HG02840 (cell line): ENCODE measurements around the gene ROBO2.

Experiments used
- ATAC-seq: cut with Tn5 transposase; IDR thresholded peaks from one replicate; pipeline ENCODE4 v1.9.1; 2021; ENCODE audit warnings: mild to moderate bottlenecking, moderate library complexity, moderate number of reproducible peaks; ENCODE audit not compliant: unreplicated experiment, low FRiP score

ROBO2 gene

DNA sequence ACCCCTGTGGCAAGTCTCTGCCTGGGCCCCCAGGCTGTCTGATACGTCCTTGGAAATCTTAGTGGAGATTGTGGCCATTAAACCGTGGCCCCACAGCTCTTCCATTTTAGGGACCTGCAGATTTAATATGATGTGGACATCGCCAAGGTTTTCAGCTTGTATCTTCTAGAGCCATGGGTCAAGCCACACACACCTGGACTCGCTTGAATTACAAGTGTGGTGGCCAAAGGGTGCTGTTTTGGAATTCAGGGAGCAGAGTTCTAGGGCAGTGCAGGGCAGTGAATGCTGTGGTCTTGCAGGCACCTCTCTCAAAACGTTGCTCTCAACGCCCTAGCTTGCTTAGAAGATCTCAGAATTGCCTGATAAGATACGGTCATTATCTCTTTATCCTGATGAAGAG is 211.2 kb downstream of the ROBO2 start:
- ATAC-seq = no peak

DNA sequence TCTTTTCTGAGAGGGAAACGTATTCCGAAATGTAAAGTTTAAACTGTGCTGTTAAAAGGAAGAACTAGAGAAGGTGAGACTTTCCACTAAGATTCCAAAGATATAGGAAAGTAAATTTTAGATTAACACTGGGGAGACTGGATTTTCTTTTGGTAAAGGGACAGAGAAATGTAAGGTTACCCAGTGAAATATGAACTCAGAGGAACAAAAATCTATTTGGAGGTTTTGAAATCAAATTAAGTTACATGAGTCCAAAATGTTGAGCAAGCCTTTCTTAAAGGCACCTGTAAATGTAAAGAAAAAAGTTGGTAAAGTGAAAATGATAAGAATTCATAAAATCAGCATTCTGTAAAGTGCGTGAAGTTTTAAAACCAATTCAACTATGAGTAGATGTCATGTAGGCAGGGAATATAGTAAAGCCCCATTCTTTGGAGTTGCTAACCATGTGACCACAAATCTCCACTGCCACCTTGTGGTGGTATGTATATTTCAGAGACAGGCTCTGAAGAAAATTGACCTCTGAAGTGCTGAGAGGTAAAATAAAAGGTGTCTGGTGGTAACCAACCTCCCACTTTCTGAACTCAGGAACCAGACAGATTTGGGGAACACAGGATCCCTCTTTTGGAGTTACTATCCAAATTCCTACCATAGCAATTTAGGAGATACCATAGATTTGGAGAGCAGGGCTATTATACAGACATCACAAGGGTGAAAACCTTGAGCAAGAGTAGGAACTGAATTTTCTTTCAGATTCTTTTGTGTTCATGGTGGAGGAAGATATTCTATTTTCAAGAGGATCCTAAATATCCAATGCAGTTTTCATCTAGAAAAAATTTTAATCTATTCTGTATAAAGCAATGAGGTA is 215.3 kb downstream of the ROBO2 start:
- peak; percentile 60 for ATAC-seq

DNA sequence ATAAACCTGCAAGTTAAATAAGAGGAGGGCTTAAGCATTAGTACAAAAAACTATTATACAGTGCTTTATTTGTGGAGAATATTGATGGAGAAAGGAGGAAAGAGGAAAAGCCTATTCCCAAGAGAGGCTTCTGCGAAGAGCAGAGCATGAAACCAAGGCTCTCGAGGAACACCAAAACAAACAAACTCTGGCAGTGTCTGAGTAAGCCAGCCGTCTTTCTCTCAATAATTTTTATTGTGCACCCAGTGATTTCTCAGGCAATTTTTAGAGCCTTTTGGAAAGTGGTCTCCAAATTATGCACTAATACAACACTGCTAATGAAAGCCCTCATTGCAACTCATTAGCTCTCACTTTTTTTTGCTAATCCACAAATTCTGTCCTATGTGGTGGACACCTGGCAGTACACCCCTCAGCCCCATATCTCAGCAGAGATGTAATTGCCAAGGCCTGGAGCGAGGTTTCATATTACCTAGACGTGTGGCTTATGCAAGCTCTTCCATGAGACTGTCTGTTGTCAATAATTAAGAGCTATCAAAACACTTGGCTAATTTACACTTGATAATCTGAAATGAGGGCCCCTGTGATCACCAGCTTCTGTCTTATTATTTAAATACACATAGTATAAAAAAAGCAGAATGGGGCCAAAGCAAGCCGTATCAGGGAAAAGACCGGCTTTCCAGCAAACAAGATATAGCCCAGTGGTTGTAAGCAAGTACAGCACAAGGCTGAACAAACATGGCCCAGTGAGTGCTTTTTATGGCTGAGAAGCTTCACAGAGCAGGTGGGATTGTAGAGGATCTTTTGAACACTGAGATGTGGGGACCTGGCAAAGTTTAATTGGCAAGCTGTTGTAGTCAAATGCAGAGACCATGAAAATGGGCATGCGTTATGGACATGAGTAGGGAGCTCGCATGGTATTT is 216.9 kb downstream of the ROBO2 start:
- ATAC-seq = no peak

DNA sequence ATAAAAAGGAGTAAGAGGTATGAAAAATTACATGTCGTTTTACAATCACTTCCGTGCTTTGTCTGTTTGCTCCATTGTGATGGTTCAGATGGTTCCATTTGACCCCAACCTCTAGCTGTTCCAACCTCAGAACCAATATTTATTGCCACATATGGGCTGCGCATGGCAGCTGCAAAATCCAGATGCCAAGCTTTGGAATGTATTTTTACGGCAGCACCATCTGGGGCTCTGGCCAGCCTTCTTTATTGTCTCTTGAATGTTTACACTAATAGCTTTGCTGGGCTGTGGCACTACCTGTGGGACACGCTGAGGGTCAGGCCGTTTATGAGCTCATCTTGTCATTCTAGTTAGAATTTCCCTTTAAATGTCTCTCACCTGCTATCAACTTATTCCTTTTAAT is 219.8 kb downstream of the ROBO2 start:
- ATAC-seq = no peak

GRCh38 chr3:77262361-77262760 is 222.5 kb downstream of the ROBO2 start:
- no peak for ATAC-seq

DNA sequence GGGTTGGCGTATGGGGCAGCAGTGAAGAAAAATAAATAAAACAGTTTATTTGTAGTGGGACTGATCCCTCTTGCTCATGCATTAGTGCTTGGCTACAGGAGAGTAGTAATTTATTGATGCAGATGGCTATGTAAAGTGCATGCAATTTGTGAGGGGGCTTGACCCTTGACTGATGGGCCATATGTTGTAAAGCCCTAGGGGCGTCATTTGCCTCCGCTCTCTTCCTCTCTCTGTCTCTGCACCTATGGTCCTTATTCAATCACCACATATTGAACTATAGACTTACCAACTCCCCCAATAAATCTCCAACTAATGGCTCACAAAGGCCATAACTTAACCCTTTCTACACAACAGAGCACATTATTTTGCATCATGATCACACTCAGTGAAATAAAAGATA is 227.7 kb downstream of the ROBO2 start:
- no peak for ATAC-seq

DNA sequence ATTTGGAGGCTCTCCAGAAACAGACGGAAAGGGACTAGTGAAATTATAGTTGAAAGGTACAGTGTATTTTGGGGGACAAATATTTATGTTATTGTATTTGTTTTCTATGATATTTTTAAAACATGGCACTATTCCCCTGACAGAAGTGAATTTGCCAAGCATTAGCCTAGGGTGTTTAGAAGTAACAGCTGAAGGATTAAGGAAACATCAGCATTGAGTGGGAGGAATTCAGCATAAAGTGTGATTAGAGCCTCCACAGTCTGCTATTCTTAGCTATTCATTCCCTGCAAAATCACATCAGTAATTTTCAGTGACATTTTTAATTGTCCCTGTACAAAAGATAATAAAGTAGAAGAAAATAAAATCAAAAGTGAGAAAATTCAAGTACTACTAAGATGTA is 231.4 kb downstream of the ROBO2 start:
- no peak for ATAC-seq

DNA sequence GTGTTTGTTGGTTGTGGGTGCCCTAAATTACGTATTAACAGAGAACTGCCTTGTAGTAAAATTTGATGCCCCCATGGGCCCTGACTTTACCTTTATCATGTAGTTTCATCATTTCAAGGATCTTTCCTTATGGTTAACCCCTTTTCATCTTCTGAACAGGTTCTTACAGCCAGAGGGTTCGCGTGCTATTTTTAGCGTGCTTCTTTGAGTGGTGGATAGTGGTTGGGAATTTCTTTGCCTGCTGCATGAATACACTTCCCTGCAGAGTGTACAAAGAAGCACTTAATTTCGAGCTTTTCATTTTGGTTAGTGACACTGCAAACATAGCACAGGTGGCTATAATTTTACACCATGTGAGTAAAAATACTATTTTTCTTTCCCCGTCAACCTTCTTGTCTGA is 231.8 kb downstream of the ROBO2 start:
- ATAC-seq = no peak

DNA sequence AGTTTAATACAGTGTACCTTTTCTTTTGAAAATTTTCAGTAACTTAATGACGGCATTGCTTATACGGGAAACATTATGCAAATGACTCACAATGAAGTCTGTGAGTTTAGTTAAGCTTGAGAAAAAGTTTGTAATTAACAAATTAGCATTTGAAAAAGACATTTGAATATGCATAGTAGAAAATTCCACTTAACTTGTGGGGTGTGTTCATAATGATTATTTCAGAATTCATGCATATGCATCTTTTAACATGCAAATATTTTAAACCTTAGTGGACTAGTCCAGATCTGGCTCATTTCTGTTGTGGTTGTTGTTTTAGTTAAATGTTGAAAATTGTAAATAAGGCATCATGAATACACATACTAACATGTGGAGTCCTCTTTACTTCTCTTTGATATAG is 239.4 kb downstream of the ROBO2 start:
- no peak for ATAC-seq

- no peak for ATAC-seq
These were observed 241.8 kb downstream of the ROBO2 start for GRCh38 chr3:77281721-77282120.

DNA sequence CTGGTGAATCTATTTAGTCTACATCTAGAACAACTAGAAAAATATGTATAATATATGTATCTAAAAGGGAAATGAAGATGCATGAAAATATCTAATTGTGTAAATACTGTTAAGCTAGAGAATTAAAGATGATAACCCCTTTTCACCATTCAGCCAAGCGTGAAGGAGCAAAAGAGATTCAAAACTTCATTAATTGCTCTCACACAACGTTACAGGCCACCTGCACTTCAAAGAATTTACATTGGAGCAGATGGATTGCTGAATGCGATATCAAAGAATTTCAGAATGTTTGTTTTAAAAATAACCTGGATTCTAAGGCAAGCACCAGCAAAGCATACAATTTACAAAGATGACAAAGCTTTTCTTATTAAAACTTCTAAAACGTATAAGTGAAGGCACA is 243.2 kb downstream of the ROBO2 start:
- no peak for ATAC-seq

GRCh38 chr3:77288348-77288747 is 248.4 kb downstream of the ROBO2 start:
- no peak for ATAC-seq

DNA sequence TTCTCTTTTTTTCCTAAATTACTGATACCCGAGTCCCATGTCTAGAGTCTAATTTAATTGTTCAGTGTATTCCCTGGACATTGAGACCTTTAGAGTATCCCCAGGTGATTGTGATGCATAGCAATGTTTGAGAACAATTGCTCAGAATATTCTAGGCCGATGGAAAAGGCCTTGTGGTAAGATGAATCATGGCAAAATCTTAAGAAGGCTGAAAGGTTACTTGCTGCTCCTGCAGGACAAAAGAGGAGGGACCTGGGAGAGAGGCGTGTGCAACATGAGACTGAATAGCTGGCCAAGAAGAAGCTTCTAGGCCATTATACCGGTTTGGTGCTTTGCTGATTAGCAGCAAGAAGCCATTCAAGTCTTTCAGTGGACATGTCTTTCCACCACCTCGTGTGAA is 256.6 kb downstream of the ROBO2 start:
- no peak for ATAC-seq

DNA sequence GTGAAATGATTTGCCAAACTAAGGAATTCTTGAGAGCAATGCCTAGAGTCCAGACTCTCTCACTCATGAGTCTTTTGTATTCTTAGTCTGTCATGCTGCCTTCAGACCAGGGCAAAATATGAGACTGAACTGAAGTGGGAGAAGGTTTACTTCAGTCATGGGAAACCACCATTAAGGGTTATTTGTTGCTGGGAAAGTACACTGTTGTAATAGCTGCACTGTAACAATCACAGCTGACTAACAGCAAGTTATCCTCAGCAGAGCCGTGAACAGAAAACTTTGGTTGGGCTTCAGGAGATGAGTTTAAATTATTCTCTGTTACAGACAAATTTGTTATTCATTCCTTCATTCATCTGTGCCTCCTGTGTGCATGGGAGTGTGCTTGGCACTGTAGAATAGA is 258.5 kb downstream of the ROBO2 start:
- ATAC-seq = no peak

DNA sequence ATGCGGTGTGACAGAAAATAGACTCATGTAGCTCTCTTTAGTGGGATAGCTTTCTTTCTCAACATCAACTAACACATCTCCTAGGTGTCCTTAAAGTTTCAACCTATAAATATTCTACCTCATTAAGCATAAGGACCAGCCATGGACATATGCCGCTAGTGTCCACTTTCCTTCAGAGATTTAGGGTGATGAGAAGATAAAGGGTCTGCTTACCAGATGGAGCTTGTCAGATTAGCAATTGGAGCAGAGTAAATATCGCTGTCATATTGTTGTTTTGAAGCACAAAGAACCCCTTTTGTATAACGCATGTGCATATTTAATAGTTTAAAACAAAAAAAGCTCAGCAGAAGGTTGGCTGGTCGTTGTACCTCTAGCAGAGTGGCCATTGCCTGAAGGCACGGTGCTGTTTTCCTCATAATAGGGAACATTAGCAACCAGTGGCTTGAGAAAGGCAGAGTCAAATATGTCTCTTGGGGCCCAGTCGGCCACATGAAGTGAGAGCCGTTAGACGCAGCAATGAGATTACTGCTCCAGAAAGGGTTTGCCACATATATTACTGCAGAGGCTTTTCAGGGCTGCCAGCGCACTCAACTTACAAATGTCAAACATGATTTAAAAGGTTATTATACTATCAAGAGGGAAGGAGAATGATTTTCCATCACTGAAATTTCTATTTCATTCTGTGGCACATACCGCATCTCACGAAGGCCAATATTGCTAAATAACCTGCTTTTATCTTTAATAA is 264.2 kb downstream of the ROBO2 start:
- ATAC-seq = no peak

- no peak for ATAC-seq
These were observed 264.8 kb downstream of the ROBO2 start for GRCh38 chr3:77304700-77305021.

- ATAC-seq = no peak
These were observed 269.6 kb downstream of the ROBO2 start for GRCh38 chr3:77309460-77309859.

DNA sequence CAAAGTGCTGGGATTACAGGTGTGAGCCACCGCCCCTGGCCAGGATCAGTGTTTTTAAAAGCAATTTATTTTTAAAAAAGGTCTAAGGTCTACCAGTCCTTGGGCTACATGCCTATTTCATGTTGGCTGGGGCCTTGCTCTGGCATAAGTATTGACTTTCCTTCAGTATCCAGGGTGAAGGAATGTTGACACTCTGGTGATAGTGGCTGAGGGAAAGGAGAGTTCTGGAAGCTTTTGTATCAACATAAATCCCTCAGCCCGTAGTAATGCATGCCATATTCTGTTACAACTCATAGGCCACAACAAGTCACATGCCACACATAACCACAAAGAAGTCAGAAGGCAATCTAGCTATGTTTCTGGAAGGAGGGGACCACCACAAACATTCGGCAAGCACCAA is 273.9 kb downstream of the ROBO2 start:
- ATAC-seq = no peak

DNA sequence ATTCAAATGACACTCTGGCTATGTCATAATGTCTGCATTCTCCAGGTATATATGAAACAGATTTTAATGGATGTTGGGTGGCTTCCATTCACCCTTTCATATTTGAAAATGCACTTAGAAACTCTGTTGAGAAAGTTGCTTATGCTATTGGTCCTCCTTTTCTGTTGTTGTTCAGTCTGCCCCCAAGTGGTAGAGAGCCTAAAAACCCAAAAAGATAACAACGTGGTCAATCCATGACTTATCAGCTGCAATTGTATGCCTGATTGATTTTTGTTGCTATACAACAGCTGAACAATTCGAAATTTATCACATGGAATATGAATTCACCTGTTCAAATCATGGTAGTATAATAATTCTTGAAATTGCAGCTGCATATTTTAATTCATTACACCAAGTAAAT is 279.8 kb downstream of the ROBO2 start:
- ATAC-seq = no peak

GRCh38 chr3:77320514-77320913 is 280.6 kb downstream of the ROBO2 start:
- no peak for ATAC-seq

DNA sequence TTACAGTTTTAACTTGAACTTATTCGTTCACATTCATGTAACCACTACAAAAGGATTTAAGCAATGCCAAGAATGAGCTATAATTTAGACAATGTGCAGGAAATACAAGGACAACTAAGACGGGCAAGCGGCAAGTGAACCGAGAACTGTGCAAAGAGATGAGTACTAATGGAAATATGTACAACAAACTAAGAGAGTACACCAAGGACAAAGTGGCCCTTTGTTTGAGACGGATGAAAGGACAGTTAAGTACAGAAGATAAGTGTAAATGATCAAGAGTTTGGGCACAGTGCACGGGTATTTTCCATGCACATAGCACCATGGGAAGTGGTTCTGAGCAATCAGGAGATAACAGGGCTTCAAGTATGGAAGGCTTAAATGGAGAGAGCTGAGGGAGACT is 281.7 kb downstream of the ROBO2 start:
- ATAC-seq = no peak
